Mesothelial cell of epicardium (in vitro differentiated cells): ENCODE data around the gene DDB1. TPM values are rescaled to one million over a fixed set of nuclear protein-coding genes. Genes with fewer than 3 reads are reported as not detected.

Source experiments
- DNase-seq, 2 experiments: peaks; one replicate each; pipeline ENCODE4 v3.0.0; 2021; ENCODE audit warnings: low spot score in 2 of 2; ENCODE audit not compliant: unreplicated experiment in 2 of 2
- H3K27ac Mint-ChIP-seq: 2 replicates; pipeline ENCODE4 v1.8.0; 2021; ENCODE audit warnings: mixed read lengths
- H3K27me3 Mint-ChIP-seq: 2 replicates; pipeline ENCODE4 v1.8.0; 2021; ENCODE audit warnings: low read depth, mixed read lengths
- H3K36me3 Mint-ChIP-seq: 2 replicates; pipeline ENCODE4 v1.8.0; 2021; ENCODE audit warnings: mixed read lengths
- H3K4me1 Mint-ChIP-seq: 2 replicates; pipeline ENCODE4 v1.8.0; 2021; ENCODE audit warnings: mixed read lengths
- H3K4me3 Mint-ChIP-seq: 2 replicates; pipeline ENCODE4 v1.8.0; 2021; ENCODE audit warnings: mild to moderate bottlenecking, moderate library complexity, mixed read lengths
- H3K9me3 Mint-ChIP-seq: 2 replicates; pipeline ENCODE4 v1.8.0; 2021; ENCODE audit warnings: mixed read lengths
- CTCF ChIP-seq: fragments of 200-600 bp; sonication (generic); IDR thresholded peaks from one replicate; pipeline ENCODE4 v1.5.0; 2021; ENCODE audit warnings: antibody characterized with exemption; ENCODE audit not compliant: unreplicated experiment
- total RNA-seq: library from RNA; stranded (reverse); gene quantifications from 3 replicates; pipeline ENCODE4 v1.2.1, GENCODE V29; 2021

Gene DDB1
- total RNA-seq, 1 donor from 2014 or later: 253 TPM

GRCh38 chr11:61268588-61269250 is 64.2 kb downstream of the DDB1 start:
- H3K27me3 Mint-ChIP-seq: no peaks in the 10 kb centered on the region
- no peaks in the 10 kb centered on the region for H3K9me3 Mint-ChIP-seq
- DNase-seq: no peak
- TF ChIP-seq CTCF: no peak
- no peak overlapping the region for H3K27ac Mint-ChIP-seq
- no peaks in the 10 kb centered on the region for H3K4me1 Mint-ChIP-seq
- H3K36me3 Mint-ChIP-seq: no peaks in the 10 kb centered on the region
- no peak overlapping the region for H3K4me3 Mint-ChIP-seq

GRCh38 chr11:61267437-61267841 is 65.5 kb downstream of the DDB1 start:
- H3K4me3 Mint-ChIP-seq: no peak overlapping the region
- no peaks in the 10 kb centered on the region for H3K4me1 Mint-ChIP-seq
- no peak for DNase-seq
- H3K9me3 Mint-ChIP-seq: no peaks in the 10 kb centered on the region
- H3K27ac Mint-ChIP-seq: no peak overlapping the region
- no peak for TF ChIP-seq CTCF
- no peaks in the 10 kb centered on the region for H3K36me3 Mint-ChIP-seq
- no peaks in the 10 kb centered on the region for H3K27me3 Mint-ChIP-seq

- H3K4me3 Mint-ChIP-seq: no peak overlapping the region
- no peaks in the 10 kb centered on the region for H3K27me3 Mint-ChIP-seq
- no peak for DNase-seq
Observed at GRCh38 chr11:61266602-61267001, 66.3 kb downstream of the DDB1 start.

GRCh38 chr11:61265357-61265756 is 67.5 kb downstream of the DDB1 start:
- no peak for DNase-seq
- Mint-ChIP-seq H3K4me3 (no peak overlapping the region), H3K27ac (no peak overlapping the region), H3K9me3 (no peaks in the 10 kb centered on the region), H3K27me3 (no peaks in the 10 kb centered on the region), H3K36me3 (no peaks in the 10 kb centered on the region), H3K4me1 (no peaks in the 10 kb centered on the region)
- no peak for TF ChIP-seq CTCF

More at GRCh38 chr11:61266602-61267001, 66.3 kb downstream of the DDB1 start:
- Mint-ChIP-seq H3K27ac (no peak overlapping the region), H3K36me3 (no peaks in the 10 kb centered on the region), H3K9me3 (no peaks in the 10 kb centered on the region), H3K4me1 (no peaks in the 10 kb centered on the region)
- no peak for TF ChIP-seq CTCF

- H3K27ac Mint-ChIP-seq: no peak overlapping the region
- no peaks in the 10 kb centered on the region for H3K9me3 Mint-ChIP-seq
- TF ChIP-seq CTCF: no peak
- H3K4me3 Mint-ChIP-seq: no peak overlapping the region
- DNase-seq: no peak
- H3K27me3 Mint-ChIP-seq: no peaks in the 10 kb centered on the region
- H3K36me3 Mint-ChIP-seq: no peaks in the 10 kb centered on the region
- no peaks in the 10 kb centered on the region for H3K4me1 Mint-ChIP-seq
Observed at GRCh38 chr11:61264795-61265194, 68.1 kb downstream of the DDB1 start.

- H3K27ac Mint-ChIP-seq: no peak overlapping the region
Observed at GRCh38 chr11:61264371-61264770, 68.5 kb downstream of the DDB1 start.

More at GRCh38 chr11:61264371-61264770, 68.5 kb downstream of the DDB1 start:
- no peaks in the 10 kb centered on the region for H3K36me3 Mint-ChIP-seq
- TF ChIP-seq CTCF: no peak
- no peaks in the 10 kb centered on the region for H3K9me3 Mint-ChIP-seq
- H3K27me3 Mint-ChIP-seq: no peaks in the 10 kb centered on the region
- no peaks in the 10 kb centered on the region for H3K4me1 Mint-ChIP-seq
- no peak for DNase-seq
- H3K4me3 Mint-ChIP-seq: no peak overlapping the region
